Lower lobe of right lung (tissue), 2 donors: Measurements from ENCODE around the gene PELI2. TPM values are rescaled to one million over a fixed set of nuclear protein-coding genes. Genes with fewer than 3 reads are reported as not detected.
A peak's percentile ranks its signal among the peaks of the same experiment; 100 is the strongest.

Experiments used
- ATAC-seq, 2 donors: fragments of 200-7000 bp; cut with Tn5 transposase; one replicate each; pipeline ENCODE4 v1.9.1; 2020 to 2022; ENCODE audit warnings: mild to moderate bottlenecking in 2 of 2, moderate library complexity in 2 of 2
- DNase-seq: peaks from one replicate; pipeline ENCODE4 v3.0.0-alpha.2; 2020
- H3K27ac ChIP-seq: fragments of 200-600 bp; one replicate; pipeline ENCODE4 v1.8.0; 2022
- H3K27me3 ChIP-seq: fragments of 200-600 bp; one replicate; pipeline ENCODE4 v1.8.0; 2022; ENCODE audit warnings: low read depth
- H3K36me3 ChIP-seq: fragments of 200-600 bp; one replicate; pipeline ENCODE4 v1.8.0; 2022; ENCODE audit warnings: mild to moderate bottlenecking
- H3K4me1 ChIP-seq: fragments of 200-600 bp; one replicate; pipeline ENCODE4 v1.8.0; 2022
- H3K4me3 ChIP-seq: fragments of 200-600 bp; one replicate; pipeline ENCODE4 v1.8.0; 2022; ENCODE audit warnings: mild to moderate bottlenecking
- H3K9me3 ChIP-seq: fragments of 200-600 bp; one replicate; pipeline ENCODE4 v1.8.0; 2022
- CTCF ChIP-seq: fragments of 200-600 bp; IDR thresholded peaks from one replicate; pipeline ENCODE4 v1.8.0; 2022; ENCODE audit warnings: antibody characterized with exemption, mild to moderate bottlenecking
- intact Hi-C: fragments of 100-400 bp; cut with DNase I; formaldehyde crosslinking; loops from one replicate; pipeline ENCODE4 v1.11.0; 2022
- total RNA-seq: library from RNA; stranded (reverse); fragmentation: NEBNext Ultra II Directional; extraction: Animal tissue kit (Norgen Biotek cat#: 25700); gene quantifications from one replicate; pipeline ENCODE4 v1.2.1, GENCODE V29; 2021
- donor health status: DM: no; HTN: yes; CAD: no; lungs with severe emphysema.

The PELI2 gene
- total RNA-seq, 1 donor from 2014 or later: 22.2 TPM

GRCh38 chr14:56196274-56196673 lies 78.1 kb downstream of the PELI2 start:
- DNase-seq: no peak
- Histone ChIP-seq H3K27me3 (no peaks in the 10 kb centered on the region), H3K36me3 (no peaks in the 10 kb centered on the region), H3K4me3 (no peak overlapping the region), H3K9me3 (no peaks in the 10 kb centered on the region), H3K4me1 (peaks cover 20% of the 10 kb centered on the region), H3K27ac (no peak overlapping the region)
- no peak for ATAC-seq
- intact Hi-C loops: no loop called here
- no peak for TF ChIP-seq CTCF

GRCh38 chr14:56197150-56197549 lies 78.9 kb downstream of the PELI2 start:
- no peak for TF ChIP-seq CTCF
- ATAC-seq: no peak
- intact Hi-C loops: no loop called here
- peaks cover 20% of the 10 kb centered on the region for H3K4me1 ChIP-seq
- no peak overlapping the region for H3K27ac ChIP-seq
- H3K27me3 ChIP-seq: no peaks in the 10 kb centered on the region
- DNase-seq: no peak
- H3K36me3 ChIP-seq: no peaks in the 10 kb centered on the region
- H3K4me3 ChIP-seq: no peak overlapping the region
- no peaks in the 10 kb centered on the region for H3K9me3 ChIP-seq

- ATAC-seq (no peak), DNase-seq (no peak)
- Histone ChIP-seq H3K27ac (no peak overlapping the region), H3K9me3 (no peaks in the 10 kb centered on the region), H3K27me3 (no peaks in the 10 kb centered on the region), H3K4me3 (no peak overlapping the region), H3K4me1 (peaks cover 20% of the 10 kb centered on the region), H3K36me3 (no peaks in the 10 kb centered on the region)
- TF ChIP-seq CTCF: no peak
- intact Hi-C loops: no loop called here
These were observed 80.2 kb downstream of the PELI2 start for GRCh38 chr14:56198438-56198837.

- ATAC-seq: peak; percentile 65 to 77
- no peaks in the 10 kb centered on the region for H3K9me3 ChIP-seq
- peaks cover 20% of the 10 kb centered on the region for H3K4me1 ChIP-seq
- DNase-seq: no peak
- TF ChIP-seq CTCF: no peak
- no peaks in the 10 kb centered on the region for H3K36me3 ChIP-seq
- H3K27me3 ChIP-seq: no peaks in the 10 kb centered on the region
- H3K27ac ChIP-seq: no peak overlapping the region
- intact Hi-C loops: no loop called here
- H3K4me3 ChIP-seq: no peak overlapping the region
These were observed 81.1 kb downstream of the PELI2 start for GRCh38 chr14:56199095-56199981.

- Histone ChIP-seq H3K27me3 (no peaks in the 10 kb centered on the region), H3K36me3 (no peaks in the 10 kb centered on the region), H3K9me3 (no peaks in the 10 kb centered on the region), H3K4me3 (no peak overlapping the region), H3K27ac (no peak overlapping the region), H3K4me1 (peaks cover 20% of the 10 kb centered on the region)
- TF ChIP-seq CTCF: no peak
- no peak for ATAC-seq
- no peak for DNase-seq
- intact Hi-C loops: no loop called here
These were observed 81.9 kb downstream of the PELI2 start for GRCh38 chr14:56199982-56200577.
